B cell (primary cell): Measurements from ENCODE around the gene LAMB1.

ENCODE experiments used
- CTCF ChIP-seq: fragments of 200-600 bp; IDR thresholded peaks from one replicate; pipeline ENCODE4 v1.8.0; 2022; ENCODE audit warnings: antibody characterized with exemption, mild to moderate bottlenecking
- EZH2 ChIP-seq: IDR thresholded peaks from 2 replicates; pipeline ENCODE4 v1.6.1; 2012; ENCODE audit warnings: borderline replicate concordance, low read depth, mild to moderate bottlenecking, moderate library complexity, low read length; ENCODE audit not compliant: insufficient read depth, poor library complexity, severe bottlenecking

GRCh38 chr7:107961405-107961804 is 41.6 kb downstream of the LAMB1 start:
- no peak for TF ChIP-seq CTCF
- no peak for TF ChIP-seq EZH2
